ENCODE data around the gene DOCK10. TPM values are rescaled to one million over a fixed set of nuclear protein-coding genes. Genes with fewer than 3 reads are reported as not detected.

The DOCK10 gene
- total RNA-seq, 1 experiment from 2014 or later: 0.96 TPM

DNA sequence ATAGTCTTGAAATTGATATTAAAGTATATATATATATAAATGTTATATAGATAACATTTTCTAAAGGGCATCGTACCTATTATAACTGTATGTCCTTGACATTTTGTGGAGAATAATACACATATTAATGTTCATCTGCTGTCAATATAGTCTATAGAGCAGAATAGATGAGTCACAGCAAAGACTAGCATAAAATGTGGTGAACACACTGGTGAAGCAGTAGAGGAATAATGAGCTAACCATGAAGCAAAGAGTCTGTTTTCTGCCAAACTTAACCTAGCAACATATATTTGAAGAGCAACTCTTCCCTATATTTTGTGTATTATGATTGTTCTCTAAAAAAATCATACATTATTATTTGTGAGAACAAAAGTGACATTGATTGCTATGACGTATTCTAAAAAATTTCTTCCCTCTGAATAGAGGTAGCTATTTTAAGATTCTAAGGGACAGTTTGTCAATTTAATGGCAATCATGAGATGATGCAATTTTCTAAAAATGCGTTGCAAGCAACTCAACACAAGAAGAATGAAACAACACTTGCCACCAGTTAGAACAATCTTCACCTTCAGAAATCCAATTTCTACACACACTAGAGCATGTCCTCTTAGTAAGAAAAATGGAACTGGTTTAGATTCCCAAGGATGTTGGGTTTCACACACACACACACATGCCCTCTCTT, 22.0 kb downstream of the DOCK10 start:
- H3K4me1 Mint-ChIP-seq (ENCODE audit: insufficient read depth, unreplicated experiment): peaks cover 5% of the 10 kb centered on the region
- no peaks in the 10 kb centered on the region for H3K9me3 Mint-ChIP-seq (ENCODE audit: unreplicated experiment)
- CTCF ChIA-PET: interaction anchor here (0.5 to 1.5 kb wide), 2 partner anchors 19 to 535 kb away, joined by 4 to 5 read pairs; no protein-coding TSS in a partner anchor

DNA sequence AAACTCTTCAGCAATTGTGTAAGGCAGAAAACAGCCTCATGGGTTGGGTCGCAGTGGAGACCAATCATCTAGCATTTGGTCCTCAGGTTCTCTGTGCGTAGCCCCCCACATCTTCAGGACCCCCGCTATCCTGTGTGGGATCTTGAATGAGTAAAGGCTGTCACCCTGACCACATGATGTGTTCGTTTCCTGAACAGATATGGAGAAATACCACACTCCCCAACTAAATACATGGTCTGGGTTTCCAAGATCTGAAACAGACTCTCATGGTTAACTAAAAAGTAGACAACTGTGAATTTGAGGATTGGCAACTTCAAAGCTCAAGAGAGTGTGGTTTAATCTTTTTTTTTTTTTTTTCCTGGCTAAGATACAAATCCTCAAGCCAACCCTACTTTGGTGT, 23.2 kb downstream of the DOCK10 start:
- Mint-ChIP-seq H3K9me3 (ENCODE audit: unreplicated experiment) (no peaks in the 10 kb centered on the region), H3K36me3 (ENCODE audit: insufficient read depth, unreplicated experiment) (no peaks in the 10 kb centered on the region), H3K27ac (ENCODE audit: low read depth, unreplicated experiment) (no peak overlapping the region), H3K4me3 (ENCODE audit: unreplicated experiment) (no peak overlapping the region), H3K27me3 (ENCODE audit: insufficient read depth, unreplicated experiment) (no peaks in the 10 kb centered on the region), H3K4me1 (ENCODE audit: insufficient read depth, unreplicated experiment) (no peaks in the 10 kb centered on the region)
- TF ChIP-seq, protein P1, sequence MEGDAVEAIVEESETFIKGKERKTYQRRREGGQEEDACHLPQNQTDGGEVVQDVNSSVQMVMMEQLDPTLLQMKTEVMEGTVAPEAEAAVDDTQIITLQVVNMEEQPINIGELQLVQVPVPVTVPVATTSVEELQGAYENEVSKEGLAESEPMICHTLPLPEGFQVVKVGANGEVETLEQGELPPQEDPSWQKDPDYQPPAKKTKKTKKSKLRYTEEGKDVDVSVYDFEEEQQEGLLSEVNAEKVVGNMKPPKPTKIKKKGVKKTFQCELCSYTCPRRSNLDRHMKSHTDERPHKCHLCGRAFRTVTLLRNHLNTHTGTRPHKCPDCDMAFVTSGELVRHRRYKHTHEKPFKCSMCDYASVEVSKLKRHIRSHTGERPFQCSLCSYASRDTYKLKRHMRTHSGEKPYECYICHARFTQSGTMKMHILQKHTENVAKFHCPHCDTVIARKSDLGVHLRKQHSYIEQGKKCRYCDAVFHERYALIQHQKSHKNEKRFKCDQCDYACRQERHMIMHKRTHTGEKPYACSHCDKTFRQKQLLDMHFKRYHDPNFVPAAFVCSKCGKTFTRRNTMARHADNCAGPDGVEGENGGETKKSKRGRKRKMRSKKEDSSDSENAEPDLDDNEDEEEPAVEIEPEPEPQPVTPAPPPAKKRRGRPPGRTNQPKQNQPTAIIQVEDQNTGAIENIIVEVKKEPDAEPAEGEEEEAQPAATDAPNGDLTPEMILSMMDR (IDR thresholded peaks at IDR 0.05; ENCODE audit: unreplicated experiment): no peak
- ChIA-PET CTCF (no interaction called here), POLR2A (no interaction called here)
- no peak for DNase-seq (ENCODE audit: unreplicated experiment)
- BruUV-seq (replicated peaks): no TSS peak
- intact Hi-C loops (cut with micrococcal nuclease): no loop called here

More for the DNA sequence above, 22.0 kb downstream of the DOCK10 start:
- TF ChIP-seq, protein P1 (IDR thresholded peaks at IDR 0.05; ENCODE audit: unreplicated experiment): no peak
- BruUV-seq (replicated peaks): no TSS peak
- no peaks in the 10 kb centered on the region for H3K36me3 Mint-ChIP-seq (ENCODE audit: insufficient read depth, unreplicated experiment)
- no peak overlapping the region for H3K27ac Mint-ChIP-seq (ENCODE audit: low read depth, unreplicated experiment)
- DNase-seq (ENCODE audit: unreplicated experiment): no peak
- no peaks in the 10 kb centered on the region for H3K27me3 Mint-ChIP-seq (ENCODE audit: insufficient read depth, unreplicated experiment)
- POLR2A ChIA-PET: no interaction called here
- no peak overlapping the region for H3K4me3 Mint-ChIP-seq (ENCODE audit: unreplicated experiment)
- intact Hi-C loops (cut with micrococcal nuclease): no loop called here

DNA sequence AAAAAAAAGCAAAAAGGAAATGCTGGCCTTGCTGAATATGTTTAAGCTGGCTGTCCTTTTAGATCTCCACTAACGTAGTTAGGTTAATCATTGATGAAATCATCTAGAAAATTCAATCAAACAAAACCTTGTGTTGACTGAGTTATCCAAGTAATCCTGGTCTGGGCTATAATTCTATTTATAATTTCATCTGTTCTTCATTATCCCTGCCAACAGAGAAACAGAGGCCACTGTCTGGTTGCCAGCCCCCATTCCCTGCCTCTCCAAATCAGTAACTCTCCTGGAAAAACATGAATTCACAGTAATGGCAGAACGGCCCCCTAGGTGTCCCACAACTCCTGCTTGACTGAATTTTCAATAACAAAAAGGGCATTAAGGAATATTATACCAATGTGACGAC, 24.6 kb downstream of the DOCK10 start:
- no TSS peak for BruUV-seq (replicated peaks)
- Mint-ChIP-seq H3K4me1 (ENCODE audit: insufficient read depth, unreplicated experiment) (no peaks in the 10 kb centered on the region), H3K4me3 (ENCODE audit: unreplicated experiment) (no peak overlapping the region), H3K36me3 (ENCODE audit: insufficient read depth, unreplicated experiment) (no peaks in the 10 kb centered on the region), H3K9me3 (ENCODE audit: unreplicated experiment) (no peaks in the 10 kb centered on the region), H3K27ac (ENCODE audit: low read depth, unreplicated experiment) (no peak overlapping the region), H3K27me3 (ENCODE audit: insufficient read depth, unreplicated experiment) (no peaks in the 10 kb centered on the region)
- ChIA-PET CTCF (interaction anchor here (0.6 to 0.7 kb wide), 3 partner anchors 137 to 529 kb away, joined by 3 to 5 read pairs (median 3); no protein-coding TSS in a partner anchor), POLR2A (no interaction called here)
- intact Hi-C loops (cut with micrococcal nuclease): no loop called here
- TF ChIP-seq, protein P1 (IDR thresholded peaks at IDR 0.05; ENCODE audit: unreplicated experiment): no peak
- DNase-seq (ENCODE audit: unreplicated experiment): no peak

DNA sequence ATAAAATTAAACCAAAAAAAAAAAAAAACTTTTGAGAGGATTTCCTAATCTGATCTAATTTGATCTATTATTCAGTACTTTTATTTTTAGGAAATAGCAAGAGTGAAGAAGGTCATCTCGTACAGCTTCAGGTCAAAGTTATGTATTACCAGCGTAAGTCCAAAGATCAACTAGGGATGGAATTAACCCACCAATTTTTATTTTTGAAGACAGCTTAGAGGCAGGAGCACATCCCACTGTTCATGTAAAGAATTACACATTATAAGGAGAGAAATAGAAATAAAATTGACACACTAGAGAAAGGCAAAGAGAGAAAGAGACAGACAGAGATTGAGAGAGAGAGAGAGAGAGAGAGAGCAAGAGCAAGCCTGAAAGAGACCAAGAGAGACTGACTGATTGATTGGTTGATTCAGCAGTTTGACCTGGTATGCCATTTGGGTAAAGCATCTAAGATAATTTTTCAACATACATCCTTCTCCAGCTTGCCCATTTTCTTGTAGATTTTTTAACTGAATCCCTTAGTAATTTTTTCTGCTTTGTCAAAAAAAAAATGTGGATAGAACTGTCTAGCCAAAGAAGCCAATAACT, 25.1 kb downstream of the DOCK10 start:
- ChIA-PET CTCF (interaction anchor here (0.6 to 0.8 kb wide), 4 partner anchors 137 to 1368 kb away, joined by 3 to 5 read pairs (median 3); no protein-coding TSS in a partner anchor), POLR2A (no interaction called here)
- TF ChIP-seq, protein P1 (IDR thresholded peaks at IDR 0.05; ENCODE audit: unreplicated experiment): no peak
- no peak overlapping the region for H3K4me3 Mint-ChIP-seq (ENCODE audit: unreplicated experiment)
- intact Hi-C loops (cut with micrococcal nuclease): no loop called here
- H3K4me1 Mint-ChIP-seq (ENCODE audit: insufficient read depth, unreplicated experiment): no peaks in the 10 kb centered on the region
- H3K36me3 Mint-ChIP-seq (ENCODE audit: insufficient read depth, unreplicated experiment): no peaks in the 10 kb centered on the region
- H3K9me3 Mint-ChIP-seq (ENCODE audit: unreplicated experiment): no peaks in the 10 kb centered on the region
- no peak overlapping the region for H3K27ac Mint-ChIP-seq (ENCODE audit: low read depth, unreplicated experiment)
- no TSS peak for BruUV-seq (replicated peaks)
- no peak for DNase-seq (ENCODE audit: unreplicated experiment)
- H3K27me3 Mint-ChIP-seq (ENCODE audit: insufficient read depth, unreplicated experiment): no peaks in the 10 kb centered on the region

Measured in MCF 10A (cell line).